HepG2 (cell line): ENCODE measurements around the gene IL17D. TPM values are rescaled to one million over a fixed set of nuclear protein-coding genes. Genes with fewer than 3 reads are reported as not detected.
A peak's percentile ranks its signal among the peaks of the same experiment; 100 is the strongest.

ENCODE experiments used
- ATM ChIP-seq: fragments of 450-650 bp; IDR thresholded peaks from 2 replicates; pipeline ENCODE4 v1.7.1; 2017; ENCODE audit warnings: mild to moderate bottlenecking, borderline replicate concordance
- FOXA3 ChIP-seq: IDR thresholded peaks from 2 replicates; pipeline ENCODE4 v1.6.1; 2016; ENCODE audit warnings: missing genetic modification reagents, missing compliant biosample characterization
- KDM1A ChIP-seq: IDR thresholded peaks from 2 replicates; pipeline ENCODE4 v1.6.1; 2016; ENCODE audit warnings: missing compliant biosample characterization
- KDM2A ChIP-seq: sonication (generic); formaldehyde crosslinking; IDR thresholded peaks from 2 replicates; pipeline ENCODE4 v1.4.0; 2020; ENCODE audit warnings: low read depth, missing genetic modification reagents, borderline replicate concordance
- MXD4 ChIP-seq: IDR thresholded peaks from 2 replicates; pipeline ENCODE4 v1.6.1; 2016; ENCODE audit warnings: mild to moderate bottlenecking, missing biosample characterization, missing genetic modification reagents
- NCOR1 ChIP-seq: fragments of 200-600 bp; sonication (generic); IDR thresholded peaks from 2 replicates; pipeline ENCODE4 v1.7.0; 2017; ENCODE audit warnings: antibody characterized with exemption, low read length, borderline replicate concordance
- NFE2L2 ChIP-seq: fragments of 150-350 bp; IDR thresholded peaks from 2 replicates; pipeline ENCODE4 v1.6.1; 2014; ENCODE audit warnings: low read length
- PHB2 ChIP-seq: fragments of 450-650 bp; IDR thresholded peaks from 2 replicates; pipeline ENCODE4 v1.6.1; 2018; ENCODE audit not compliant: partially characterized antibody
- PTBP1 ChIP-seq: fragments of 200-400 bp; formaldehyde crosslinking; IDR thresholded peaks from 2 replicates; pipeline ENCODE4 v1.6.1; 2018; ENCODE audit warnings: low read length, low read depth; ENCODE audit not compliant: poor library complexity, severe bottlenecking
- SMAD9 ChIP-seq: sonication (generic); formaldehyde crosslinking; IDR thresholded peaks from 2 replicates; pipeline ENCODE4 v1.5.1; 2020; ENCODE audit warnings: mild to moderate bottlenecking, missing genetic modification reagents
- SPEN ChIP-seq: sonication (generic); formaldehyde crosslinking; IDR thresholded peaks from 2 replicates; pipeline ENCODE4 v1.5.1; 2020; ENCODE audit warnings: low read depth, mild to moderate bottlenecking, missing genetic modification reagents
- TGIF2 ChIP-seq: IDR thresholded peaks from 2 replicates; pipeline ENCODE4 v1.6.1; 2016; ENCODE audit warnings: control low read depth, missing compliant biosample characterization
- ZNF121 ChIP-seq: sonication (generic); formaldehyde crosslinking; IDR thresholded peaks from 2 replicates; pipeline ENCODE4 v1.5.0; 2020; ENCODE audit warnings: mild to moderate bottlenecking, missing genetic modification reagents
- ZNF224 ChIP-seq: sonication (generic); formaldehyde crosslinking; IDR thresholded peaks from 2 replicates; pipeline ENCODE4 v1.5.0; 2020; ENCODE audit warnings: mild to moderate bottlenecking, missing genetic modification reagents
- ZNF781 ChIP-seq: sonication (generic); formaldehyde crosslinking; IDR thresholded peaks from 2 replicates; pipeline ENCODE4 v1.5.1; 2020; ENCODE audit warnings: borderline replicate concordance, mild to moderate bottlenecking, missing genetic modification reagents; ENCODE audit errors: not compliant biosample characterization
- polyA plus RNA-seq, 8 experiments: library from polyadenylated mRNA; depleted of rRNA in 3 of 8; stranded (reverse) in 7 of 8; unstranded in 1 of 8; fragments of >200 nt; fragmentation: Illumina TruSeq in 4 of 8; extraction: Trizol in 4 of 8; gene quantifications; 2 replicates each; pipeline versions ENCODE4 v1.2.1 to v1.2.3, GENCODE V29; 2011 to 2016; ENCODE audit warnings: low read depth in 4 of 8, missing spikeins in 1 of 8, mixed read lengths in 1 of 8; ENCODE audit not compliant: insufficient read depth in 1 of 8
- total RNA-seq, 5 experiments: library from RNA; depleted of rRNA; stranded (reverse); fragments of >200 nt; fragmentation: Illumina TruSeq; extraction: Trizol; gene quantifications; 2 replicates each; pipeline ENCODE4 v1.2.3, GENCODE V29; 2016; ENCODE audit warnings: low read depth in 1 of 5
- TF ChIP-seq, protein P1 (sequence below): sonication (generic); formaldehyde crosslinking; IDR thresholded peaks from 2 replicates; pipeline ENCODE4 v1.4.0; 2020; ENCODE audit warnings: missing genetic modification reagents
- TF ChIP-seq, protein P2 (sequence below): sonication (generic); formaldehyde crosslinking; IDR thresholded peaks from 2 replicates; pipeline ENCODE4 v1.8.0; 2022; ENCODE audit warnings: missing genetic modification reagents, mild to moderate bottlenecking, inconsistent platforms, borderline replicate concordance
- TF ChIP-seq, protein P3 (sequence below): sonication (generic); formaldehyde crosslinking; IDR thresholded peaks from 2 replicates; pipeline ENCODE4 v1.4.0; 2020; ENCODE audit warnings: low read depth, mild to moderate bottlenecking, missing genetic modification reagents
- TF ChIP-seq, protein P4 (sequence below): sonication (generic); formaldehyde crosslinking; IDR thresholded peaks from 2 replicates; pipeline ENCODE4 v1.5.1; 2020; ENCODE audit warnings: missing genetic modification reagents, mild to moderate bottlenecking, borderline replicate concordance
- TF ChIP-seq, protein P5 (sequence below): sonication (generic); formaldehyde crosslinking; conservative IDR thresholded peaks from 2 replicates; pipeline ENCODE4 v1.8.0; 2022; ENCODE audit warnings: mild to moderate bottlenecking, moderate library complexity, missing genetic modification reagents

The IL17D gene
- total and polyA plus RNA-seq, 2 of the 13 experiments (the other 11 are each of a cell fraction or from before 2014, with no cell fraction given): 1.1 to 2.2 TPM

DNA sequence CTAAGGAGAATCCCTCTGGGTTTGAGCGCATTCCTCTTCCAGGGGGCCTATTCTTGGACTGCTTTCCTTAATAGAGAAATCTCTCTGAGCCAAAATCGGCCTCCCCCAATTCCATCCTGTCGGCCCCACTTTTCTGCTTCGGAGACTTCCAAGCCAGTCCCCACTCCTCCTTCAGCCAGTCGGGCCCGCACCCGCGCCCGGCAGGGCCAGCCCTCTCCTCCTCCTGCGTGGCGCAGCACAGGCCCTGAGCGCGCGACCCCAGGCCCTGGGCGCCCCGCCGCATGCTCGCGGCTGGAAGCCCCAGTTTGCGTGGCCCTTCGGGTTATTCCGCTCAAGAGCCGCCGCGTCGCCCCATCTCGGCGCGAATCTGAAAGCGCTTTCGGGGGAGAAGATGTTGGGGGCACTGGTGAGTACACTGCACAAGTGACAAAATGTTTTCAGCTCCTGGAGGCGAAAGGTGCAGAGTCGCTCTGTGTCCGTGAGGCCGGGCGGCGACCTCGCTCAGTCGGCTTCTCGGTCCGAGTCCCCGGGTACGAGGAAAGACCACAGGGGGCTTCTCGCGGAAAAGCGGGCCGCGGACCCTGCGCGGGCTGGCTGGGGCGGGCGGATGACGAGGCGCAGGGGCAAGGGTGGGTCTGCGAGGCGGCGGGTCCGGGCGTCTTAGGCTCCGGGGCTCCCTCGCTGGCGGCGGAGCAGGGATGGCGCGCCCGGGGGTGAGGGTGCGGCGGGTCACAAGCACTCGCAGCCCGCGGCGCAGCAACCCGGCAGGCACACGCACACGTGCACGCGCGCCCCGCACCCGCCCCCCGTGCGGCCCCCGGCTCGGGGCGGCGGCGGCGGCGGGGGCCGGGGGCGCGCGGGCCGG lies at the start of gene IL17D (continued):
- TF ChIP-seq KDM1A (CRISPR knock-in tag) (no peak), PHB2 (no peak), FOXA3 (CRISPR knock-in tag) (no peak), SPEN (CRISPR knock-in tag) (no peak; the same call in 1 of the 2 replicates), MXD4 (CRISPR knock-in tag) (no peak), ATM (no peak), KDM2A (CRISPR knock-in tag) (peak; percentile 52; the same call in 1 of the 2 replicates), TGIF2 (no peak), NCOR1 (no peak), PTBP1 (no peak), NFE2L2 (no peak), ZNF121 (CRISPR knock-in tag) (peak; percentile 79), ZNF224 (CRISPR knock-in tag) (no peak), ZNF781 (CRISPR knock-in tag) (no peak), SMAD9 (CRISPR knock-in tag) (no peak)
- TF ChIP-seq, protein P1, sequence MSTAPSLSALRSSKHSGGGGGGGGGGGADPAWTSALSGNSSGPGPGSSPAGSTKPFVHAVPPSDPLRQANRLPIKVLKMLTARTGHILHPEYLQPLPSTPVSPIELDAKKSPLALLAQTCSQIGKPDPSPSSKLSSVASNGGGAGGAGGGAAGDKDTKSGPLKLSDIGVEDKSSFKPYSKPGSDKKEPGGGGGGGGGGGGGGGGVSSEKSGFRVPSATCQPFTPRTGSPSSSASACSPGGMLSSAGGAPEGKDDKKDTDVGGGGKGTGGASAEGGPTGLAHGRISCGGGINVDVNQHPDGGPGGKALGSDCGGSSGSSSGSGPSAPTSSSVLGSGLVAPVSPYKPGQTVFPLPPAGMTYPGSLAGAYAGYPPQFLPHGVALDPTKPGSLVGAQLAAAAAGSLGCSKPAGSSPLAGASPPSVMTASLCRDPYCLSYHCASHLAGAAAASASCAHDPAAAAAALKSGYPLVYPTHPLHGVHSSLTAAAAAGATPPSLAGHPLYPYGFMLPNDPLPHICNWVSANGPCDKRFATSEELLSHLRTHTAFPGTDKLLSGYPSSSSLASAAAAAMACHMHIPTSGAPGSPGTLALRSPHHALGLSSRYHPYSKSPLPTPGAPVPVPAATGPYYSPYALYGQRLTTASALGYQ (CRISPR knock-in tag): no peak
- TF ChIP-seq, protein P2, sequence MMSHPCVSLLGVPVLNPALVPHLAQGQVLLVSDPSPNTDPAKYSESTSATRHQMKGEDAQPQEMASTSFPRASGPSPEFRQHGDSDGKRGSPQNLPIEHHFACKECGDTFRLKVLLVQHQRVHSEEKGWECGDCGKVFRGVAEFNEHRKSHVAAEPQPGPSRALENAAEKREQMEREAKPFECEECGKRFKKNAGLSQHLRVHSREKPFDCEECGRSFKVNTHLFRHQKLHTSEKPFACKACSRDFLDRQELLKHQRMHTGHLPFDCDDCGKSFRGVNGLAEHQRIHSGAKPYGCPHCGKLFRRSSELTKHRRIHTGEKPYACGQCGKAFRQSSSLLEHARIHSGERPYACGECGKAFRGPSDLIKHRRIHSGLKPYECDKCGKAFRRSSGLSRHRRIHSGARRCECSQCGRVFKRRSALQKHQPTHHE (CRISPR knock-in tag): no peak
- TF ChIP-seq, protein P3, sequence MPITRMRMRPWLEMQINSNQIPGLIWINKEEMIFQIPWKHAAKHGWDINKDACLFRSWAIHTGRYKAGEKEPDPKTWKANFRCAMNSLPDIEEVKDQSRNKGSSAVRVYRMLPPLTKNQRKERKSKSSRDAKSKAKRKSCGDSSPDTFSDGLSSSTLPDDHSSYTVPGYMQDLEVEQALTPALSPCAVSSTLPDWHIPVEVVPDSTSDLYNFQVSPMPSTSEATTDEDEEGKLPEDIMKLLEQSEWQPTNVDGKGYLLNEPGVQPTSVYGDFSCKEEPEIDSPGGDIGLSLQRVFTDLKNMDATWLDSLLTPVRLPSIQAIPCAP (CRISPR knock-in tag): no peak
- TF ChIP-seq, protein P4, sequence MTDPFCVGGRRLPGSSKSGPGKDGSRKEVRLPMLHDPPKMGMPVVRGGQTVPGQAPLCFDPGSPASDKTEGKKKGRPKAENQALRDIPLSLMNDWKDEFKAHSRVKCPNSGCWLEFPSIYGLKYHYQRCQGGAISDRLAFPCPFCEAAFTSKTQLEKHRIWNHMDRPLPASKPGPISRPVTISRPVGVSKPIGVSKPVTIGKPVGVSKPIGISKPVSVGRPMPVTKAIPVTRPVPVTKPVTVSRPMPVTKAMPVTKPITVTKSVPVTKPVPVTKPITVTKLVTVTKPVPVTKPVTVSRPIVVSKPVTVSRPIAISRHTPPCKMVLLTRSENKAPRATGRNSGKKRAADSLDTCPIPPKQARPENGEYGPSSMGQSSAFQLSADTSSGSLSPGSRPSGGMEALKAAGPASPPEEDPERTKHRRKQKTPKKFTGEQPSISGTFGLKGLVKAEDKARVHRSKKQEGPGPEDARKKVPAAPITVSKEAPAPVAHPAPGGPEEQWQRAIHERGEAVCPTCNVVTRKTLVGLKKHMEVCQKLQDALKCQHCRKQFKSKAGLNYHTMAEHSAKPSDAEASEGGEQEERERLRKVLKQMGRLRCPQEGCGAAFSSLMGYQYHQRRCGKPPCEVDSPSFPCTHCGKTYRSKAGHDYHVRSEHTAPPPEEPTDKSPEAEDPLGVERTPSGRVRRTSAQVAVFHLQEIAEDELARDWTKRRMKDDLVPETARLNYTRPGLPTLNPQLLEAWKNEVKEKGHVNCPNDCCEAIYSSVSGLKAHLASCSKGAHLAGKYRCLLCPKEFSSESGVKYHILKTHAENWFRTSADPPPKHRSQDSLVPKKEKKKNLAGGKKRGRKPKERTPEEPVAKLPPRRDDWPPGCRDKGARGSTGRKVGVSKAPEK (CRISPR knock-in tag): no peak
- TF ChIP-seq, protein P5, sequence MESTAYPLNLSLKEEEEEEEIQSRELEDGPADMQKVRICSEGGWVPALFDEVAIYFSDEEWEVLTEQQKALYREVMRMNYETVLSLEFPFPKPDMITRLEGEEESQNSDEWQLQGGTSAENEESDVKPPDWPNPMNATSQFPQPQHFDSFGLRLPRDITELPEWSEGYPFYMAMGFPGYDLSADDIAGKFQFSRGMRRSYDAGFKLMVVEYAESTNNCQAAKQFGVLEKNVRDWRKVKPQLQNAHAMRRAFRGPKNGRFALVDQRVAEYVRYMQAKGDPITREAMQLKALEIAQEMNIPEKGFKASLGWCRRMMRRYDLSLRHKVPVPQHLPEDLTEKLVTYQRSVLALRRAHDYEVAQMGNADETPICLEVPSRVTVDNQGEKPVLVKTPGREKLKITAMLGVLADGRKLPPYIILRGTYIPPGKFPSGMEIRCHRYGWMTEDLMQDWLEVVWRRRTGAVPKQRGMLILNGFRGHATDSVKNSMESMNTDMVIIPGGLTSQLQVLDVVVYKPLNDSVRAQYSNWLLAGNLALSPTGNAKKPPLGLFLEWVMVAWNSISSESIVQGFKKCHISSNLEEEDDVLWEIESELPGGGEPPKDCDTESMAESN (CRISPR knock-in tag): peak; percentile 29; the same call in 1 of the 2 replicates
